Lung microvascular endothelial cell (primary cell): ENCODE measurements around the gene PLCL1. TPM values are rescaled to one million over a fixed set of nuclear protein-coding genes. Genes with fewer than 3 reads are reported as not detected.

Experiments used
- DNase-seq, 2 donors: peaks; one replicate each; pipeline versions ENCODE4 v3.0.0 to v3.0.0-alpha.2; 2010; ENCODE audit warnings: low read depth in 2 of 2
- total RNA-seq: library from RNA; depleted of rRNA; stranded (reverse); fragments of >200 nt; gene quantifications from 2 replicates; pipeline ENCODE4 v1.2.1, GENCODE V29; 2014

Gene PLCL1
- total RNA-seq, 1 donor from 2014 or later: 0.20 TPM

GRCh38 chr2:197950724-197951123, 146.3 kb downstream of the PLCL1 start:
- no peak for DNase-seq

DNA sequence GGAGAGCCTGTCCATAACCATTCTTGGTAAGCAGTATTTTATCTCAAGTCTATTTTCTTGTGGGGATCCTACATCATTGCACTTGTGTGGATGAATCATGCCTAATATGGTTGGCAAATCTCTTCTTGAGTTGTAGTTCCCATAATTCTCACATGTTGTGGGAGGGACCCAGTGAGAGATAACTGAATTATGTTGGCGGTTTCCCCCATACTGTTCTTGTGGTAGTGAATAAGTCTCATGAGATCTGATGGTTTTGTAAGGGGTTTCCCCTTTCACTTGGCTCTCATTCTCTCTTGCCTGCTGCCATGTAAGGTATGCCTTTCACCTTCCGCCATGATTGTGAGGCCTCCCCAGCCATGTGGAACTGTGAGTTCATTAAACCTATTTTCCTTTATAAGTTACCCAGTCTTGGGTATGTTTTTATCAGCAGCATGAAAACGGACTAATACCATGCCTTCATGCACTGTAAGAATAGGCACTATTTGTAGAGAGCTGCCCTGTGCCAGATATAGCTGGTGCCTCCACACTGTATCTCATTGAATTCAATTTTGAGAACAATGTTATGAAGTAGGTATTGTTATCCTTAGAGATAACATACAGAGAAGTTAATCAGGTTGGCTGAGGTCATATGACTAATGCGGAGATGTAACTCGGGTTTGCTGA, 148.3 kb downstream of the PLCL1 start:
- no peak for DNase-seq

GRCh38 chr2:197954328-197954727, 149.9 kb downstream of the PLCL1 start:
- DNase-seq: no peak

DNA sequence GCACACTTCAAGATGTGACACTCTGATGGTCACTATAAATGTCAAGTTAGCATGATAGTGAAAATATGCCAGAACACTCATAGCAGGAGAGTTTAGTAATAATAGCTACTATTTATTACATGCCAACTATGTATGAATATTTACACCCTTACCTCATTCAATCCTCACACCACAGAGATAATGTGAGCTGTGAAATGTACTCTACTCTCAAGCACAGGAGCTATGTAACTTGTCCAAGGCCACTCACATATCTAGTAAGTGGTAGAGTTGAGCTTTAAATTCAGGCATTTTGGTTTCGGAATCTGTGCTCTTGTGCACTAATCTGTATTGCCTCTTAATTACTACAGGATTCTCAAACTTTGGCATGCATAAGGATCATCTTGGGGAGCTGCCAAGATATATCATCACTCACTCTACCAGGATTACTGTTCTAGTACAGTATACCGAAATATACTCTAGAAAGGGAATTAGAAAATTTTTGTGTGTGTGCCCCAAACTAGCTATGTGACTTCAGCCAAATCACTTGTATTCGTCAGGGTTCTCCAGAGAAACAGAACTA, 154.3 kb downstream of the PLCL1 start:
- no peak for DNase-seq

GRCh38 chr2:197959383-197959782, 155.0 kb downstream of the PLCL1 start:
- DNase-seq: no peak

GRCh38 chr2:197960786-197961185, 156.4 kb downstream of the PLCL1 start:
- no peak for DNase-seq

DNA sequence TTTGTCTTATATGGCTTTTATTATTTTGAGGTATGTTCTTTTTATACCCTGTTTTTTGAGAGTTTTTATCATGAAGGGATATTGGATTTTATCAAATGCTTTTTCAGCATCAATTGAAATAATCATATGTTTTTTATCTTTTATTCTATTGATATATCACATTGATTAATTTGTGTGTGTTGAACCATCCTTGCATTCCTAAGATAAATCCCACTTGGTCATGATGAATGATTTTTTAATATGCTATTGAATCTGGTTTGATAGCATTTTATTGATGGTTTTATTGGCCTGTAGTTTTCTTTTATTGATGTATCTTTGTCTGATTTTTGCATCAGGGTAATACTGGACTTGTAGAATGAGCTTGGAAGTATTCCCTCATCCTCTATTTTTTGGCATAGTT, 160.3 kb downstream of the PLCL1 start:
- DNase-seq: no peak

- no peak for DNase-seq
These were observed 161.4 kb downstream of the PLCL1 start for GRCh38 chr2:197965756-197966155.

DNA sequence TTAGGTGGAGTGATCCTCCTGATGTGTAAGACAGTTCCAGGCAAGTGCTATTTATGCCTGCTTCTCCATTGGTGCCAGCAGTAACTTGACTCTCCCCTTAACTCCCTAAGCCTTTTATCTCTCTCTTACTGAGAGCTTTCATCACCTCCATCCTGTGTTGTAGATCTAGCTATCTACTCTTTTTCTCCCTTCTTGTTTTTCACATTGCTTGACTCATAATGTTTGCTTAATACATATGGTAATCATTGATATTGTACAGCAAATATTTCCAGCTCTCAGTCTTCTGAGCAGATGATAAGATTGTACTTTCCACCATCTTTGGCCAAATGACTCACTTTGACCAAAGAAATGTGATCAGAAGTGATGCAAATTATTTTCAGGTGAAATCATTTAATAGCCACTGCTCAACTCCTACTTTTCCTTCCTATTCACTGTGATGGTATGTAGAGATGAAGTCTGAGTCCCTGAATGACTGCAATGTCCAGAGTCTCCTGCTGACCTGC, 165.0 kb downstream of the PLCL1 start:
- DNase-seq: no peak

DNA sequence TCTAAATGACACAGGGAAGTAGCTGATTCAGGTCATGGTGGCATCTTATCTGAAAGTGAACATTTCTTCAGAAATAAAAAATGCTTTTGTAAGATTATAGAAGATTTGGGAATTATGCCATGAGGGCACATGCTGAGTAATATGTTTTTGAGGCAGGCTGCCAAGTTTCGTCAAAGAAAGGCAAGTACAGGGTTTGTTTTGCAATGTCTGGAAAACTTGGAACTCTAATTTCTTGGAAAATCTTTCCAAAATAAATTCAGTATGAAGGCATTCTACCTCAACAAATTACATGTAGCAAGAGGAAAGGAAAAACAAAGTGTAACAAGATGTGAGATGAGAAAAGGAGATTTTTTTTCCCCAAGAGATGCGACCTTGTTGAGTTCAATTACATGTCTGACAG, 167.7 kb downstream of the PLCL1 start:
- DNase-seq: peak; percentile 11 to 30

- no peak for DNase-seq
These were observed 168.2 kb downstream of the PLCL1 start for GRCh38 chr2:197972587-197972986.

GRCh38 chr2:197973772-197974171, 169.4 kb downstream of the PLCL1 start:
- no peak for DNase-seq

GRCh38 chr2:197975931-197976519, 171.6 kb downstream of the PLCL1 start:
- no peak for DNase-seq

GRCh38 chr2:197978971-197979370, 174.6 kb downstream of the PLCL1 start:
- peak in 1 of 2 donors; percentile 57 for DNase-seq

- DNase-seq: no peak
These were observed 178.2 kb downstream of the PLCL1 start for GRCh38 chr2:197982565-197982964.

DNA sequence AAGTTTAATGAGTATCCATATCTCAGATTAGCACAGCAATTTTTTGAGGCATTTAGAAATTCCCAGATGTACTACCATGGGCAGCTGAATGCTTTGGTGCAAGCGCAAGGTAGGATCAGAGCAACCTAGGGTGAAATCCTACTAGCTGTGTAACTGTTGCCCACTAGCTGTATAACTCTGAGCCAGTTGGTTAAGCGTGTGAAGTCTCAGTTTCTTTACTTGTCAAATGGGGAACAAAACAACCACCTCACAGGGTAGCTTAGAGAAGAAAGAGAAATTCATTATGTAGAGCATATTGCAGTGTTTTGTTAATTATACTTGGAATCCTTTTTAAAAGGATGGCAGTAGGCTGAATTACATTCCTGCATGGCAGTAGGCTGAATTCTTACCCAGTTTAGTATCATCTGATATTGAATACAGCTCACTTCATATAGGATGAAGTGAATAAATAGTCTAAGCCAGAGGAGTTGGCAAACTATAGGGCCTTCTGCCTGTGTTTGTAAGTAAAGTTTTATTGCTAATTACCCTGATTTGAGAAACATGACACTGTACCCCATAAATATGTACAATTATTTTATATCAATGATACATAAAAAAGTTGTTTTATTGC, 180.7 kb downstream of the PLCL1 start:
- no peak for DNase-seq

- DNase-seq: no peak
These were observed 182.6 kb downstream of the PLCL1 start for GRCh38 chr2:197986977-197987376.

DNA sequence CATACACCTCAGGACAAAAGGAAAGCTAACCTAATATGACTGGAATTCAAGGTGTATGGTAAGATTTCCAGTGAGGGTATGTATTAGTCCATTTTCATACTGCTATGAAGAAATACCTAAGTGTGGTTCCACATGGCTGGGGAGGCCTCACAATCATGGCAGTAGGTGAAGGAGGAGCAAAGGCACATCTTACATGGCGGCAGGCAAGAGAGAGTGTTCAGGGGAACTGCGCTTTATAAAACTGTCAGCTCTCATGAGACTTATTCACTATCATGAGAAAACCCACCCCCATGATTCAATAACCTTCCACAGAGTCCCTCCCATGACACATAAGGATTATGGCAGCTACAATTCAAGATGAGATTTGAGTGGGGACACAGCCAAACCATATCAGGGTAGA, 186.0 kb downstream of the PLCL1 start:
- no peak for DNase-seq

DNA sequence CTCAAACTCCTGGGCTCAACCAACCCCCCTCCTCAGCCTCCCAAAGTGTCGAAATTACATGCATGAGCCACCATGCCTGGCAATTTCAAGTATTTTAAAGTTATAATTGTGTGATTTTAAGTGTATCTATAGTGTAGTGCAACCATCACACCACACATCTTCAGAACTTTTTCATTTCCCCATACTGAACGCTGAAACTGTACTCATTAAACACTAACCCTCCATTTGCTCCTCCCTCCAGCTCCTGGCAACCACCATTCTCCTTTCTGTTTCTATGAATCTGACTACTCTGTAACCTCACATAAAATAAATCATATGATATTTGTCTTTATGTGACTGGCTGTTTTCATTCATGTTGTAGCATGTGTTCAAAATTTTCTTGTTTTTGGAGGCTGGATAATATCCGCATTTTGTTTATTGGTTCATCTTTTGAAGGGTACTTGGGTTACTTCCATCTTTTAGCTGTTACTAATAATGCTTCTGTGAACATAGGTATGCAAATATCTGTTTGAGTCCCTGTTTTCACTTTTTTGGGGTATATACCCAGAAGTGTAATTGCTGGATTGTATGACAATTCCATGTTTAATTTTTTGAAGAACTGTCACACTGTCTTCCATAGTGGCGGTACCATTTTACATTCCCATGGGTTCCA, 188.2 kb downstream of the PLCL1 start:
- no peak for DNase-seq

DNA sequence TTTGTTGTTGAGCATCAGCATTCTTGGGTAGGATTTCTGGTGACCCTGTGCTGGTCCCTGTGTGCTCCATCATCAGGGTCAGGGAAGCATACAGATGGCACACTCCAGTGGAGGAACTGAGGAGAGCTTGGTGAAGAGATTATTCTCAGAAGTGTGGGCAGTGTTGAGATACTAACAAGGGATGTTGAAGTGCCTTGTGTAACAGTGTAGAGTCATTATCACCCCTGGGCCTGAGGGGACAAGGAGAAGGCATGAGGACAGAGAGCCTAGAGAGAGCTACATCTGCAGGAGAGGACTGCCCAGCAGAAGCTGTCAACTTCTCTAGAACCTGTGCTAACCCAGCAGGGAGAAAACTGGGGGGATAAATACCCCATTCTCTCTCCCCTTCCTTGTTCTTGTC, 189.0 kb downstream of the PLCL1 start:
- no peak for DNase-seq

- DNase-seq: no peak
These were observed 189.4 kb downstream of the PLCL1 start for GRCh38 chr2:197993830-197994229.

DNA sequence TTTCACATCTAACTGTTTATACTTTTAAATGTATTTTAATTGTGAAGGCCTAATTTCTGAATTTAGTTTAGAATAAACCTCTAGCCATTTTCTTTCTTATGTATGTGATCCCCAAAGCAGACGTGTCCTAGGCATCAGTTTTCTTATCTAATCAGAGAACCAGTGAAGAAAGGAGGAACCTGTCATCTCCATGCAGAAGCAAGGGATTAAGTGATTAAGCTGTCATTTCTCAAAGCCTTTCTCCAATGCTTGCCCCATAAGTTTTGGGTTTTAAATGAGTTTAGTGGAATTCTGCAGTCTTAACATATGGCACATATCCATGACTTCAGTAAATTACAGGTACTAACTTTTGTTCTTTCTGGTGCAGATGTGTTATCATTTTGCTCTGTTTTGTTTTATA, 190.4 kb downstream of the PLCL1 start:
- DNase-seq: no peak
